GM10847 (cell line): Measurements from ENCODE around the gene PTPRG.

Experiments
- POLR2A ChIP-seq: IDR thresholded peaks from 2 replicates; pipeline ENCODE4 v1.6.1; 2011; ENCODE audit not compliant: insufficient read length; ENCODE audit errors: extremely low read depth

PTPRG gene

DNA sequence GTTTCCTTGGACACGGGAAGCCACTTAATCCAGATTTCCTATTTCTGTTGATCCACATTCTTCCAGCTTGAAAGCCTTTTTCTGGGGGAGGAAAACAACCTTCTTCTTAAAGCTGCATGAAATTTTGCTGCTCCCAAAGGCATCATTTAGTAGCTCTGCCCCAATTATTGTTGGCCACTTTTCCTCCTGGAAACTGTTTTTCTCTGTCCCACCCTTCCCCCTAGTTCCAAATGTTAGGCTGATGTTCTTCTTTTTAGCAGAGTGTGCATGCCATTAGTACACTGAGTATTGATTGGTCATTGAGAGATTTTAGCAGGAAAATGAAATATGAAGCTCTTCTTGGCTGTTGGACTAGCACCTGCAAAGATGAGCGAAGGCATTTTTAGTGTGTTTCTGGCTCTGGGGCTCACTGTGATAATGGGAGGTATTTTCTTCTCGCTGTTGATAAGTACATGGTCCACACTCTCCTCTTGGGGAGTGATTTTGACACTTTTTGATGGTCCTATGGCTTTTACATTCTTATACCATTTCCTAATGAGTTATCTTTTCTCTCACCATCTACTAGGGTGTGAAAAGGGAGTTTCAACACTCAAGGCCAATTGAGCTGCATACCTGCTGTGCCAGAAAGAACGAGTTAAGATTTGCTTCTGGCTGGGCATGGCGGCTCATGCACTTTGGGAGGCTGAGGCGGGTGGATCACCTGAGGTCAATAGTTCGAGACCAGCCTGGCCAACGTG, 200.5 kb downstream of the PTPRG start:
- no peak for TF ChIP-seq POLR2A

DNA sequence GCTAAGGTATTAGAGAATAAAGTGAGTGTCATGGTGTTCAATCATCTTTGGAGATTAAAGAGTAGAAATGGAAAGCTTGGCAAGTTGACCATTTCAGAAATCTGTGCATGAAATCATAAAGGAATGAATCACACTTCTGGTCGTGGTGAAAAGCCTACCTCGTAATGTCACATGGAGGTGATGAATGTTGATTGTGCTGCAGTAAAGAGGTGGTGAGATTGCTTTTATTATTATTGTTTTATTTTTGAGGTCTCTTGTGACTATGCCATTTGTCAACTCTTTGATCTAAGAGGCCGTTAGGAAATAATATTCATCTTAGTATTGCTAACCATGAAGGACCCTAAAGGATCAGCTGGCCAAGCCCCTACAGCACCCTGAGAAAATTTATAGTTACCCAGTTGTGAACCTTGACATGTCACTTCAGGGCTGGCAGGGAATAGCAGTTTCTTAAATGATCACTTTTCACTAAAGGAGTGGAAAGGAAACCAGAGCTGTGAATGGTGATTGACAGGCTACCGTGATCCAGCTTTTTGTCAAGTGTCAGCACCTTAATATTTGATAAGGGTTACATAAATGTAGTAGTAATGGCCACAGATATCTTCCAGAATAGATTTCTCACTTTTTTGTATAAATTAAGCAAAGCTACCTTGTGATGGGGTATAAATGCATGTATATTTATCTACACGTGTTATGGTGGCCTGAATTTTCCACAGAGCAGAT, 203.9 kb downstream of the PTPRG start:
- TF ChIP-seq POLR2A = no peak

DNA sequence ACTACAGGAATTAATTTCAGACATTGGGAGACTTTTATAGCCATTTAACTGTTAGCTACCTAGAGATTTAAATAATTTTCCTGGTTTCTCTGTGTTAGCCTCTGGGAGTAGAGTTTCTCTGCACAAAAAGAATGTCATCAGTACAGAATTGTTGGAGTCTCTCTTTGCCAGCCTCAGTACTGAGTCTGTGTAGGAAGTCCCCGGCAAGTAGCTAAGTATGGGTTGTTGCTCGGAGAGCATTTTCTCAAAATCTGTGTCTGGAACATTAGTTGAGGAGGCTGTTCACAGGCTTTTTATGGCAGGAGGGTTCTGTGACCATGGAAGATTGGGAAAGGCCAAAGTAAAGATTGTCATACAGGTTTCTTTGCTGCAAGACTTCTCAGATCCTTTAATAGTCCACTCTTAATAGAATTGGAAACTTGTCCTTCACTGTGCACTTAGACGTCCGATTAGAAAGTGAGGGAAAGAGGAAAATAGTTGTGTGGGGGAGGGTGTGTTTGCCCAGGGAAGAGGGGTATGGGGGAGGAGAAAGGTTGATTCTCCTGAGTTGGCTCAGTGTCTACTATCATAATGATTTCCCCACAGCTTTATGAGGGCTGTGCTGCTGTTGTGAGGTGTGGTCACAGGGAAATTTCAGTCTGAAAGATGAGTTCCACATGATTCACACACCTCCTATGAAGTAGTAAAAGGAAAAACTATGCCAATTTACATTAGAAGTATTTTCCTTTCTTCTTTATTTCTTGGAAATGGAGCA, 207.1 kb downstream of the PTPRG start:
- TF ChIP-seq POLR2A = no peak

DNA sequence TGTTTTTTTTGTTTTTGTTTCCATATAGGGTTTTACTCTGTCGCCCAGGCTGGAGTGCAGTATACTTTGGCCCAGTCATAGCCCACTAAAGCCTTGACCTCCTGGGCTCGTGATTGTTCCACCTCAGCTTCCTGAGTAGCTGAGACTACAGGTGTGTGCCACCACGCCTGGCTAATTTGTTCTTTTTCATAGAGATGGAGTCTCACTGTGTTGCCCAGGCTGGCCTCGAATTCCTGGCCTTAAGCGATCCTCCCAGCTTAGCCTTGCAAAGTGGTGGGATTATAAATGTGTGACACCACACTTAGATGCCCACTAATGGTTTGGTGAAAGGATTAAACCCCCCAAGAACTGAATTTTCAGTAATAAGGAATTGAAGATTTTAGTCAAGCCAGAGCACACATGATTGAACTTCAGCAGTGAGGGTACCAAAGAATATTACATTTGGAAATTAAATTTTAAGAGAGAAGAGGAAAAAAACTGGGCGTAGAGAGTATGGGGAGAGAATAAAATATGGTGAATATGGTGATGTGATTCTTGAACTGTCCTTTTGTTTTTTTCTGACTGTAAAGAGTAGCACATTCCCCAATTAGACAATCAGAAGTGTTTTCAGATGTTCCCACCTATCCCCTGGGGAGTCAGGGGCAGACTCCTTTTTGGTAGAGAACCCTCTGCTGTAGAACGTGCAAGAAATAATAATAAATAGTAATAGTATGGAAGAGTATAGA, 208.1 kb downstream of the PTPRG start:
- no peak for TF ChIP-seq POLR2A

DNA sequence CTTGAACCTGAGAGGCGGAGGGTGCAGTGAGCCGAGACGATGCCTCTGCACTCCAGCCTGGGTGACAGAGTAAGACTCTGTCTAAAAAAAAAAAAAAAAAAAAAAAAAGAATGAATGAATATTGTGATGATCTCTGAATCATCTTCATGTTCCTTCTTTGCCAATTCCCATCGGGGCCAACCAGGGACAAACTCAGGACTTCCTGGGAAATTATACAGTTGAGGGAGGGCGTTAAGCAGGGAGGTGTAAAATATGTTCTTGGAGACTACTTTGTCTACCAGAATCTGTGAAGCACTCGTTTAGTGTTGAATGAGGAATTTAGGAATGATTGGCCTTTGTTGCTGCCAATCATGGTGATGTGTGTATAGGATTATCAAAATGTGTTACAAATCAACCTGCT, 210.6 kb downstream of the PTPRG start:
- no peak for TF ChIP-seq POLR2A

DNA sequence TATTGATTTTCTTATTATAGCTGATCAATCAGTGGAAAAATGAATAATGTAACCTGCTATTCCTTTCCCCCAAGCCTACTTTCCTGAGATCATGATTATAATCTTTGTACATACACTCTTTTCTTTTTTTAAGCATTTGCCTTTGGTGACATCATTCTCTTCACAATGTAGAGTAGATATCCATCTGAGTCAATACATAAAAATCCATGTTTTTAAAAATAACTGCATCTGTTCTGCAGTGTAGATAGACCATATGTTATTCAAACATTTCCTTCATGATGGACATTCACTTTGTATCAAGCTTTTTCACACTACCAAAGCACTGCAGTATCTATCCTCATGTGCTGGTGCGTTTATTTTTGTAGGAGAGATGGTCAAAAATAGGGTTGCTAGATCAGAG, 211.1 kb downstream of the PTPRG start:
- no peak for TF ChIP-seq POLR2A

DNA sequence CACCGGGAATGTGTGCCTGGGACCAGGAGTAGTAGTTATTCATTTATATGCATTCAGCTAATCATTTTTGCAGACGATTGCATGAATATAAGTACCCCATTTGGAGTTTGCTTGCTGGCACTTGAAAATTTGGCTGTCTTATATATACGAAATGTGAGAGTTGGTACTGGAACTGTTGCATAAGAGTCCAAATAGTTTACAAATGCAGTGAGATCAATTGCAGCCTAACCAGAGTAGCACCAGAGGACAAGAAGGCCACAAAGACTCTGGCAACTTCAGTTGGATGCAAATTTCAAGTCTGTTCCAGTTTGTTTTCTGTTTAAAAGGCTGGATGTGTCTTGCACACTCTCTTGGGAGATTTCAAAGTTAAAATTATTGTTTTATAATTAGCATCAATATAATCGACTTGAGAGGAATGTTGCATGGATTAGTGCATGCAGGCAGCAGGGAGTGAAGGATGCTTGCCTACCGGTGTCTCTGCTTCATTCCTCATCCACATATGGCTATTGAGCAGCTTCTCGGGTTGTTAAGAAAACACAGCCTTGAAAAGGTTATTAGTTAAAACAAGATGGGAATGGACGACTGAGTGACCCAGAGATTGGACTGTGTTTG, 213.0 kb downstream of the PTPRG start:
- no peak for TF ChIP-seq POLR2A

DNA sequence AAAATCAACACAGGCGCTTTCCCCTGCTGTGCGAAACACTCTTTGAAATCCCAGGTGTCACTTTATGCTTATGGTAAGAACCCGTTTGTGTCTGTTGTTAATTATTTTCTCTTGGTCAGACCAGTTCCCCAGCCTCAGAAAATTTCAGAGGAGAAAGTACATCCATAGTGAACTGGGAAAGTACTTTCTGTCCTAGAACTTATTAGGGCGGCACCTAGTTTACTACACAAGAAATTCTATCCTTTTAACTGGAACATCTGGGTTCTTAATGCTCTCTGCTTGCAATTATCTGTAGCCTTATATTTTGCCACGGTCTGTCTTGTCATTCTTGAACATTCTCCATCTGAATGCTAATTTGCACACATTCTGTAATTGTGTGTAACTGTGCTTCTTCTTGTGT, 215.0 kb downstream of the PTPRG start:
- no peak for TF ChIP-seq POLR2A

DNA sequence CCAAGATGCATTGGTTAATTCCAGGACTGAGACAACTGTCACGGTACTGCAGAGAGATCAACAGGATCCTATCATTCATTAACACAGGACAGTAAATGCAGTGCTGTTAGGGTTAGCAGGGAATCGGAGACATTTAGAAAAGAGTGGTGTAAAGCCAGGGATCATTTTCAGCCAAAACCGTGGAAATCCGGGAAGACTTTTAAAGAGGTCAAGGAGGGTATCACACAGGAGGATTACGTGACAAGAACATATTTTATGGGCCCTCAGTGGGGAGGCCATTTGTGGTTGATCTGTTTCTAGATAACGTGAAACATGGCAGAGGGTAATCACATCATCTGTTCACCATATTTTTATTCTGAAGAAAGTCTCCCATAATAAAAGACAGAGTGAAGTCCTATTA, 216.1 kb downstream of the PTPRG start:
- TF ChIP-seq POLR2A = no peak

DNA sequence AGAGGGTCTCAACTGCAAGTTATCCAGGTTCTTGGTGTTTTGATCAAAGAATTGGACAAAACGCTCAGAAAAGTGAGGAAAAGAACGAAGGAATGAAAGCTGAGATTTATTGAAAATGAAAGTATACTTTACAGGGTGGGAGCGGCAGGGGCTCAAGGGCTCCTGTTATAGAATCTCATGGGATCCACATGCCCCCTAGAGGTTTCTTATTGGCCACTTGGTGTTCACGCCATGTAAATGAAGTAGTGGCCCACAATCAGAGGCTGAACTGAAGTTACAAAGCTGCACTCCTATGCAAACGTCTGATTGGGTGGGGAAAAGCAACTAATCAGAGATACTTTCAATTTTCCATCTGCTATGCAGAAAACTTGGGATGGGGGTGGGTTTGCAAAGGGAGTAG, 216.7 kb downstream of the PTPRG start:
- no peak for TF ChIP-seq POLR2A

DNA sequence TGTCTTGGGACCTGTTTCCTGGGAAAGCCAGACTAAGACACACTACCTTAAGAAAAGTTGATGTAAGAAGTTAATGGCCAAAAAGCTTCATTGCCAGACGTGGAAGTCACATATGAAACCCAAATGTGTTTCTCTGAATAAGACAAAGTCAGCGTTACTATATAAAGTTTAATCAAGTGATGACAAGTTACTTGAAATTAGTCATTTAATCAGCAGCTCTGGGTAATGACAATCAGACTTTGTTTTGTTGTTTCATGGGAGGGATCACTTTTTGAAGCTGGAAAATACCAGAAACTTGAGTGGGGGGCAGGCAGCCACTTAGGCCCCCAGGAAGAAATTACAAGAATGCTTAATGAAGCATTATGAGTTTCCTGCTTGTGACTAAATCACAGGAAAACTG, 218.6 kb downstream of the PTPRG start:
- no peak for TF ChIP-seq POLR2A

DNA sequence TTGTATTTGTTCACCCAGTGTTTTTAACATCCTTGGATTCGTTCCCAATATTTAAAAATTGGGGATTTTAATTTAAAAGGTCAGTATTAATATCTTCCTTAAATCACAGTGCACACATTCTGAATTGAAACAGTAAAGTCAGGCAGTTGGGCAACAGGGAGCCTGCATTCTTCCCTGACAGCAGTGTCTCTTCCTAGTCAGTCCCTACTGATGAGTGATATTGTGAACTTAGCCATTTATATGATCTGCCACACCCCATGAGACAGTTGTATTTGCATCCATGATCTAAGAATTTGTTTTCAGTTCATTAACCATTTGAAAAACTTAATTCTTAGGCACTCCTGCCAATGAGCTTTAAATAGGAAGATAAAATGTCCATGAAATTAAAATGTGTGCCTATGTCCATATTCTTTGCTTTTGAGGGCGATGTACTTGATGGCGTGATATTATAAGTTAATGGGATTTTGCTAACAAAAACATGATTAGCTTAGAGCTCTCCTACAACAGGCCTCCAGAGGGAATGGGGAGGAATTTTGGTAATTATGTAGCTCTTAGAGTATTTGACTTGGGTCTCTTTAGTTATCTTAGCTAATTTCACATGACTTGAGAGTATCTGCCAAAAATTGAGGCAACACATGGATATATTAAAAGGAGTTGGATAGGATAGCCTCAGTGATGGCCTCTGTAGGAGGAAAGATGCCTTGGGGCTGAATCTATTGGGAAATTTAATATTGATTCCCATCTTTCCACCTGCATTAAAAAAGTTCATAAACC, 219.3 kb downstream of the PTPRG start:
- no peak for TF ChIP-seq POLR2A

DNA sequence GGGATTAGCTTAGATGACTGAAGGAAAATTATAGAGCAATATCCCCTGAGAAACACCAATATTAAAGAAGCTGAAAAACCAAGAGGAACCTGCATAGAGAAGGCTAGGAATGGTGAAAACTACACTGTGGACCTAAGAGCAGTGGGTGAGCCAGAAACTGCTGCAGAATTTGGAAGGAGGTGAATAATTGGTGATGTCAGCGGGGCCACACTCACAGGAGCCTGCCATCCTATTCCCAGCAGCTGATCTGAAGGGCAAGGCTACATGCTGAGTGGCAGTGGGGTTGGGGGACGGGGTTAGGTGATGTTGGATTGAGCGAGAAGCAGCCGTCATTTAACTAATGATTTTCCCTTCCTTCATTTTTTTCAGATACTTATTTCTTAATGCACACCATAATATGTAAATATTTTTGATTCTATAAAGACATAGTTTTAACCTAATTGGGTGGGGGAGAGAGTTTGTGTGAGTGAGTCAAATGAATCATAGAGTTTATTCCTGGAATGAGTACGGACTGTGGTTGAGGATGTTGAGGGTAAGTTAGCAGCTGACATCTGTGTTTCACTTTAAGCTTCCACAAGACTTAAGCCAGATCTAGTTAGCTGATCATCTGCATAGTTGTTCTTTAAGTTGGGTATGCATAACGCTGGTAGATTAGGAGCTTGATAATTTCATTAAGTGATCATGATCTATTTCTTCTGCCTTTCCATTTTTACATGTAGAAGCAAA, 222.8 kb downstream of the PTPRG start:
- no peak for TF ChIP-seq POLR2A
